ENCODE results near the gene MMP23B.

Gene MMP23B

GRCh38 chr1:1599935-1600860 is 31.8 kb upstream of the MMP23B start, which contains the start of gene FNDC10:
Gene FNDC10, minus strand, starts transcription at chr1:1600135. Its CDS starts 120 bp downstream, at chr1:1600015.
- DNase-seq (ENCODE audit: low read depth) = no peak
- TF ChIP-seq, protein P1, sequence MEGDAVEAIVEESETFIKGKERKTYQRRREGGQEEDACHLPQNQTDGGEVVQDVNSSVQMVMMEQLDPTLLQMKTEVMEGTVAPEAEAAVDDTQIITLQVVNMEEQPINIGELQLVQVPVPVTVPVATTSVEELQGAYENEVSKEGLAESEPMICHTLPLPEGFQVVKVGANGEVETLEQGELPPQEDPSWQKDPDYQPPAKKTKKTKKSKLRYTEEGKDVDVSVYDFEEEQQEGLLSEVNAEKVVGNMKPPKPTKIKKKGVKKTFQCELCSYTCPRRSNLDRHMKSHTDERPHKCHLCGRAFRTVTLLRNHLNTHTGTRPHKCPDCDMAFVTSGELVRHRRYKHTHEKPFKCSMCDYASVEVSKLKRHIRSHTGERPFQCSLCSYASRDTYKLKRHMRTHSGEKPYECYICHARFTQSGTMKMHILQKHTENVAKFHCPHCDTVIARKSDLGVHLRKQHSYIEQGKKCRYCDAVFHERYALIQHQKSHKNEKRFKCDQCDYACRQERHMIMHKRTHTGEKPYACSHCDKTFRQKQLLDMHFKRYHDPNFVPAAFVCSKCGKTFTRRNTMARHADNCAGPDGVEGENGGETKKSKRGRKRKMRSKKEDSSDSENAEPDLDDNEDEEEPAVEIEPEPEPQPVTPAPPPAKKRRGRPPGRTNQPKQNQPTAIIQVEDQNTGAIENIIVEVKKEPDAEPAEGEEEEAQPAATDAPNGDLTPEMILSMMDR (IDR thresholded peaks at IDR 0.05; ENCODE audit: insufficient read depth, low read depth, low read length, missing control alignments) = no peak
- H3K4me3 ChIP-seq (ENCODE audit: low read length) = peak within 1 kb of the TSS; percentile 39

DNA sequence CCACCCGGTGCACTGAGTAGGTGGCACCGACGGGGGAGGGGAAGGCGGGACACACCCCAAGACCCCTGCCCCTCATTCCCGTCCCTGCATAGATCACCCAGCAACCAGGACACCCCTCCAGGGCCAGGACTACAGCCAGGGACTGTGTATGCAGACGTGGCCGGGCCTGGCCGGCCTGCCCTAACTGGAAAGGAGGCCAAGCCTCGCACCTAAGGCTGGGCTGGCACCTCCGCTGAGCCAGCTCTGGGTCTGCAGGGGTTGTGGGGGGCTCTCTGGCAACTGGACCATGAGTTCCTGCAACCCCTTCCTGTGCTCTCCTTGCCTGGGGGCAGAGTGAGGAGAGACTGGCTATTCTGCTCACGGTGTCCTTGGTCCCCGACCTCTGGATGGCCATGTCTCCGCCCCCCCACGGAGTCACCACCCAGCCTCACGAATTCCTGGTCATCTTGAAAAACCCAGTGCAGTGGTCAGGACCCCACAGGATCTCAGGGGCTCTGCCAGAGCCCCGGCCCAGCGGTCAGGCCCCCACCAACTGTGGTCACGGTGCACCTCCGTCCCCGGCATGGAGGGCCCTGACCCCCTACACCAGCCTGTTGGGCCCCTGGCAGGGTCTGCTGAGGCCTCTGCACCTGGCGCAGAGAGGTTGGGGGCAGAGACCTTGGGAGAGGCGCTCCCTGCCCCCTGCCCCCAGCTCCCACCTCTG is 31.0 kb upstream of the MMP23B start:
- TF ChIP-seq, protein P1 (IDR thresholded peaks at IDR 0.05; ENCODE audit: insufficient read depth, low read depth, low read length, missing control alignments) = no peak
- no peak overlapping the region for H3K4me3 ChIP-seq (ENCODE audit: low read length)
- DNase-seq (ENCODE audit: low read depth) = no peak

DNA sequence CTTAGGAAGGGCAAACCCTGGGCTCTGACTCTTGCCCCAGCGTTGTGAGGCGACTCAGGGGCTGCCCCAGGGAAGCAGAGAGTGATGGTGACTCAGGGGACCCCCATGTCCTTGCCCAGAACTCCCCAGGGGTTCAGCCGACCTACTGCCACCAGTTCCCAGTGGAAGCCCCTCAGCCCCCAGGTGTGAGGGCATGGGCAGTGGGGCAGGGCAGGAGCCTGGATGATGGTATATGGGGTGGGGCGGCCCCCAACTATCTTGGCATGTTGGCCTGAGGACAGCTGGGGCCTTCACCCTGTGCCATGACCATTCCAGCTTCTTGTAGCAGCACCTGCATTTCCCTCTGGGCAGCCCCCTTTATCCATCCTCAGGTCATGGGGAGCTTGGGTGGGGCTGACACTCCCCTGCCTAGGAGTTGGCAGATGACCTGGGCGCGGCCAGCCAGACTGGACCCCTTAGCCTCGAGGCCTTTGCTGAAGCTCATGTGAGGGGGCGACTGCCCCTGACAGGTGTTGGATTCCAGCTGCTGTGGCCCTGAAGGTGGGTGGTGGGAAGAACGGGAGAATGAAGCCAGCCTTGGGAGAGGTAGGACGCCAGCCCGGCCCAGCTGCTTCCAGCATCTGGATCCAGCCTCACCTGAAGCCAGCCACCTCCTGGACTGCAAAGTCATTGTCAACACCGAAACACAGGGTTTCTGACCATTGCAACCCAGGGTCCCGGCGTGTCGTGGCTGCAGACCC is 30.2 kb upstream of the MMP23B start:
- TF ChIP-seq, protein P1 (IDR thresholded peaks at IDR 0.05; ENCODE audit: insufficient read depth, low read depth, low read length, missing control alignments) = no peak
- DNase-seq (ENCODE audit: low read depth) = no peak
- H3K4me3 ChIP-seq (ENCODE audit: low read length) = no peak overlapping the region

DNA sequence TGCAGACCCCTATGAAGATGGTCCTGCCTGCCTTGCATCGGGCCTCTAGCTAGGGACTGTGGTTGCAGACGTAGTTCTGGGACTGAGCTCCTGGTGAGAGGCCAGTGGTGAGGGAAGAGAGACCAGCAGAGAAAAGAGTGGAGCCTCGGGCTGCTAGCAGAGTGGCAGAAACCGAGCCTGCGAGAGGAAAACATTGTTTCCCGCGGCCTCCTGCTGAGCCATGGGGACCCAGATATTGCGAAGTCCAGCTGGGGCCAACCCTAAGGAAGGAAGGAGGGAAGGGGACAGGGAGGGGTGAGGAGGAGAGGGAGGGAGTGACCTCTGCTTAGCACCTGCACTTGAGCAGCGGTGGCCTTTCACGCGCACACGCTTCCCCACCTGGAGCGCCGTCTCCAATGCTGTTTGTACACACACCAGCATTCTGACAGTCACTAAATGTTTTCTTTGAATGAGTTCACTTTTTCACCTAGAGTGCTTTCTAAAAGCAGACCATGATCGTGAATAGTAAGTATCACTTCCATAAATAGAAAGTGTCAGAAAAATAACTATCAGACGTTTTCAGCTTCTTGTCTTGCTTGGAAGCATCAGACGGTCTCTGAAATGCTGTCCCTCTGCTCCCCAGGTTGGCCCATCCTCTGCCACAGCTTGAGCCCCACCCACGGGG is 29.5 kb upstream of the MMP23B start:
- no peak overlapping the region for H3K4me3 ChIP-seq (ENCODE audit: low read length)
- no peak for DNase-seq (ENCODE audit: low read depth)
- TF ChIP-seq, protein P1 (IDR thresholded peaks at IDR 0.05; ENCODE audit: insufficient read depth, low read depth, low read length, missing control alignments) = no peak

GRCh38 chr1:1602968-1603506 is 28.9 kb upstream of the MMP23B start:
- no peak for DNase-seq (ENCODE audit: low read depth)

More at GRCh38 chr1:1602968-1603506, 28.9 kb upstream of the MMP23B start:
- no peak overlapping the region for H3K4me3 ChIP-seq (ENCODE audit: low read length)
- TF ChIP-seq, protein P1 (IDR thresholded peaks at IDR 0.05; ENCODE audit: insufficient read depth, low read depth, low read length, missing control alignments) = no peak
